GM21526 (cell line): ENCODE measurements around the gene ZNF616.

Experiments
- ATAC-seq: cut with Tn5 transposase; IDR thresholded peaks from one replicate; pipeline ENCODE4 v1.9.1; 2021; ENCODE audit warnings: moderate library complexity; ENCODE audit not compliant: unreplicated experiment, low FRiP score

The ZNF616 gene

DNA sequence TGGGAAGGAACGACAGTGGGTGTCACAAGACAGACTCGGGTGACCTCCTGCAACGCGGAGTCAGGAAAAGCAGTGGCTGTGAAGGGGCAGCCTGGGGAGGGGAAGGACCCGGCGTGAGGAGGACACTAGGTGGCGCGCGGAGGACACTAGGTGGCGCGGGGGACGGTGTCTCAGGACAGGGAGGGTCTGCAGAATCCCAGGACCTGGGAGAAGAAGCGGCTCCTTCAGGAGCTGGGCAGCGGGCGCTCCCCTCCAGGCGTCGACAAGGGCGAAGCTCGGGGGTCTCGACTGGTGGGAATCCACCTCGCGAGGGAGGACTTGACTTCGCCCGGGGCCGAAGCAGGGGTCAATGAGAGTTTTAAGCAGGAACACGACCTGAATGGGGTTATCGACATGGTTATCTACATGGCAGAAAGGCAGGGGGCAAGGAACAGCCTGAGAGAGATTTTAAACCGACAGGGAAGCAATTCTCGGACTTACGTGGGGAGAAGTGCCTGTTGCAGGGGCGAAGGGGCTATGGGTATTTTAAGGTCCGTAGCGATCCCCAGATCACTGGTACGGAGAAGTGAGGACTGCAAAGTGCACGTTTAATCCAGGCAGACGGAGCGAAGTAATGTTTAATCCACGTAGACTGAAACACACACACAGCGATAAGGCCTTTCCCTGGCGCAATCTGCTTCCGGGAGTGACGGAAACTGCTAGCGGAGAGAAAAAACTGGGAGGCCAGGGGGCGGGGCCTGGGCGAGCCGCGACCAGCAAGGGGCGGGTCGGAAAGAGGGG lies at the start of gene ZNF616:
Gene ZNF616 (minus strand): TSS at position 687 of the 780 bp plus-strand sequence. CDS start 9,426 bp downstream, outside the sequence.
- peak; percentile 60 for ATAC-seq

DNA sequence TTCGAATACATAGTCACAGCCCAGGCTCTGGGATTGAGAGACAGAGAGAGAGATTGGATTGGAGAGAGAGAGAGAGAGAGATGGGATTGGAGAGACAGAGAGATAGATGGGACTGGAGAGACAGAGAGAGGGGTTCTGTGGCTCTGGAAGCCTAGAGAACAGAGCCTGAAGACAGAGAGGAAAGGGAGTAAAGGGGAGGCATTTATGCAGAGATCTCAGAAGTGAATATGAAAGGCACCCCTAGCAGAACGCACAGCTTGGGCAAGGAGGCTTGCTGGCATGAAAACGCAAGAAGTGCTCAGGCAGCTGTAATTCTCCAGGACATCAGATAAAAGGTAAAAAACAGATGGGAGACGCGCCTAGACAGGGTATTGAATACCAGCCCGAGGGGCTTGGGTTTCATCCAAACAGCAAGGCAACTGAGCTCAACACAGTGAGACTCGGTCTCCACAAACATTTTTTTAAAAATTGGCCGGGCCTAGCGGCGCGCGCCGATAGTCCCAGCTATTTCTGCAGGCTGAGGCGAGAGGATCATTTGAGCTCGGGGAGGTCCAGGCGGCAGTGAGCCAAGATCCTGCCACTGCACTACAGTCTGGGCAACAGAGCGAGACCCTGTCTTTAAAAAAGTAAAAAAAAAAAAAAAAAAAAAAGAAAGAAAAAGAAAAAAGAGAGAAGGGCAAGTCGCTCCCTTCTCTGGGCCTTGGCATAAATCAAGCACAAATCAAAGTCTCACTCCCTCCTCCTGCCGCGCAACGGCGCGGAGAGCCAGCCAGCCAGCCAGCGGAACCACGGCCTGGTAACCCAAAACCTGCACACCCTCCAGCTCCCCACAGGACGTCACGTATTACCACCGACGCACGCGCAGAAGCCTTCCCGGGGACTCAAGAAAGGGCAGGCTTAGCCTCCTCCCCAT lies 49.3 kb upstream of the ZNF616 start:
- peak; percentile 14 for ATAC-seq

DNA sequence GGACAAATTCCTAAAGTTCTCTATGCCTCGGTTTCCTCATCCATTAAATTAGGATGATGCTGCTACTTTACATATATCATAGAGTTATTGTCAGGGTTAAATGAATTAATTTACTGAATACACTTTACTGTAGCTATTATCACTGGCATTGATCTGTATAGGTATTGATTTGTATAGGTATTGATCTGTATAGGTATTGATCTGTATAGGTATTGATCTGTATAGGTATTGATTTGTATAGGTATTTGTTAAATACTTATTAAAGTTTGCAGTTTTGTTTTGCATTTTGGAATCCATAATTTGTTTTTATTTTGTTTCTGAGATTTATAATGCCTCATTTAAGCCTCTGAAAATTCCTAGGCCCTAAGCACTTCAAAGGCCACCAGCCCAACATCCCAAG lies 47.7 kb upstream of the ZNF616 start:
- ATAC-seq: no peak

DNA sequence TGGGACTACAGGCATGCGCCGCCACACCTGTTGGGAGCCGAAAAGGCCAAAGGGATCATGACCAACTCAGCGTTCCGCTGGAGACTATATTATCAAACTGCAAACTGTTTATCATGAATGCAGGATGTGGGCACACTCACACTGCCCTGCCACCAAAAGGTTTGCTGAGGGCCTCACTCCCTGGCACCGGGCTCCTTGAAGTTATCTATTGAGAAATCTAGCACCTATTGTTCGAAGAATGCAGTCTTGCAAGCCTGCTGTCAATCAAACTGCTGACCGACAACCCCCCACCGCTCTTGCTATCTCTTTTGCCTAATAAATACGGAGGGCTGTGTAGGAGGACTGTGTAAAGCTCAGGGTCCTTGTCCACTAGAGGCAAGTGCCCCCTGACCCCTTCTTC lies 36.8 kb upstream of the ZNF616 start:
- ATAC-seq: no peak

DNA sequence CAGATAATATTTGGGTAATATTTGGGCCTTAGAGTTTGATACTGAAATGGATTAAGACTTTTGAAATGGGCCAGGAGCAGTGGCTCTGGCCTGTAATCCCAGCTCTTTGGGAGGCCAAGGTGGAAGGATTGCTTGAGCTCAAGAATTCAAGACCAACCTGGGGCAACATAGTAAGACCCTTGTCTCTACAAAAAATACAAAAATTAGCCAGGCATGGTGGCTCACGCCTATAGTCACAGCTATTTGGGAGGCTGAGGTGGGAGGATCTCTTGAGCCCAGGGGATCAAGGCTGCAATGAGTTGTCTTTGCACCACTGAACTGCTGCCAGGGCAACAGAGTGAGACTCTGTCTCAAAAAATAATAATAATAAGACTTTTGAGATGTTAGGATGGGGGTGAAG lies 32.6 kb upstream of the ZNF616 start:
- no peak for ATAC-seq

DNA sequence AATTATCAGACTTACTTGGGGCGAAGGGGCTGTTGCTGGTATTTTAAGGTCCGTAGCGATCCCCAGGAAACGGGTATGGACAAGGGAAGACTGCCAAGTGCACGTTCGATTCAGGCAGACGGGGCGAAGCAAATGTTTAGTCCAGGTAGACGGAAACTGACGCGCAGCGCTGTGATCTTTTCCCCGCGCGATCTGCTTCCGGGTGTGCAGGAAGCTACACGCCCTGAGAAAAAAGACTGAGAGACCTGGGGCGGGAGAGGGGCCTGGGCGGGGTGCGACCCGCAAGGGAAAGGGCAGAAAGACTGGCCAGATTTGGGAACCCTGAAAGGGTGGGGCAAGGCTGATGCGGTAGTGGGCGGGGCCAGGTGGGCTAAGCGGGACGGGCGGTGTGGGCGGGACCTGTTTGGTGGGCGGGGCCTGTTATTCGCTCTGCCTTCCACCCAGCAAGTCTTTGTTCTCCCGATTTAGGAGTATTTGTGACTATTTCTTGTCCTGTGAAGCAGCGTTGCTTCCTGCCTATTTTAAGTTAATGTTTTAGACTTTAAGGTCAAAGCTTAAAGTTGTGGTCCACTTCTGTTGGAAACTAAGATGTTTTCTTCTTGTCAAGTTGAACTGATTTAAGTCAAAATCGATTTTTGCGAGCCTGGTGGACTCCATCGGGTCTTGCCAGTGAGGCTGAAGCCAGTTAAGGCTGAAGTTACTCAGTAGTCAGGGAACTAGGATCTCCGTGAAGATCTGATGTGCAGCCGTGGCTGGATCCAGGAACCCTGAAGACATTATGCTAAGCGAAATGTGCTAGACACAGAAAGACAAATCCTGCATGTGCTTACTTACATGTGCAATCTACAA lies 31.8 kb upstream of the ZNF616 start, which contains the start of gene ZNF836:
Gene ZNF836 (minus strand): TSS at position 301 of the 849 bp plus-strand sequence. CDS start 3,549 bp downstream, outside the sequence.
- no peak for ATAC-seq

DNA sequence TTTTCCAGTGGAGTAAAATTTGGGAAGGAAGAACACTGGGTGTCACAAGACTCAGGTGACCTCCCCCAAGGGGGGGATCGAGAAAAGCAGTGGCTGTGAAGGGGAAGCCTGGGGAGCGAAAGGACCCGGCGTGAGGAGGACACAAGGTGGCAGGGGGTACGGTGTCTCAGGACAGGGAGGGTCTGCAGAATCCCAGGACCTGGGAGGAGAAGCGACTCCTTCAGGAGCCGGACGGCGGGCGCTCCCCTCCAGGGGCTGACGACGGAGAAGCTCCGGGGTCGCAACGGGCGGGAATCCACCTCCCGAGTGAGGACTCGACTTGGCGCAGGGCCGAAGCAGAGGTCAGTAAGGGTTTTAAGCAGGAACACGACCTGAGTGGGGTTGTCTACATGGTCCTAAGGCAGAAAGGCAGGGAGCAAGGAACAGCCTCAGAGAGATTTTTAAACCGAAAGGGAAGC lies 31.2 kb upstream of the ZNF616 start:
- ATAC-seq: no peak

DNA sequence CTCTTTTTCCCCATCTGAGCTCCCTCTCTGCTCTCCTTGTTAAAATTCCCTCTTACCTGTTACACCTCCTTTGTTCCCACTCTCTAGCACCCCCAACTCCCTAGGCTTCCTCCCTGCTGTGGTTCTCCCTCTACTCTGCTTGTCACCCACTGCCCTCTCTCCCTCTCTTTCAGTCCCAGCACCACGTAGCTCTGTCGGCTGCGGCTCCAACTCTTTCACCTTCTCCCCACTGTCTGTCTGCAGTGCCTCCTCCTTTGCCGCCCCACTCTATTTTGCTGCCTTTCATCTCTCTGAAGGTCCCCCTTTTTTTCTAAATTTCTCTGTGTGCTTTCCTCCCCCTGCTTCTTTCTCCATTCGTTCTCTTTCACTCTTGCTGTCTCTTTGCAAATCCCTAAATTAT lies 30.6 kb upstream of the ZNF616 start:
- no peak for ATAC-seq

DNA sequence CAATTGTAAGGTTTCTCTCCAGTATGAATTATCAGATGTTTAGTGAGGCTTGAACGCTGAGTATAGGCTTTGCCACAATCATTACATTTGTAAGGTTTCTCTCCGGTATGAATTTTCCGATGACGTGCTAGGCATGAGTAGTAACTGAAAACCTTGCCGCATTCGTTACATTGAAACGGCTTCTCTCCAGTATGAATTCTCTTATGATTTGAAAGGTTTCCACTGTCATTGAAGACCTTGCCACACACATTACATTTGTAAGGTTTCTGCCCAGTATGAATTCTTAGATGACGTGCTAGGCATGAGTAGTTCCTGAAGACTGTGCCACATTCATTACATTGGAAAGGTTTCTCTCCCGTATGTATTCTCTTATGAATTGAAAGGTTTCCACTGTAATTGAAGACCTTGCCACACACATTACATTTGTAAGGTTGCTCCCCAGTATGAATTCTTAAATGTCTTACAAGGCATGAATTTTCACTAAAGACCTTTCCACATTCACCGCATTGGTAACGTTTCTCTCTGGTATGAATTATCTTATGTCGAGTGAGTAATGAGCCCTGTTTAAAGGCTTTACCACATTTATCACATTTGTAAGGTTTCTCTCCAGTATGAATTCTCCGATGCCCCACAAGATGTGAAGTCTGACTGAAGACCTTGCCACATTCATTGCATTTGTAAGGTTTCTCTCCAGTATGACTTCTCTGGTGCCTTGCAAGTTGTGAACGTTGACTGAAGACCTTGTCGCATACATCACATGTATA lies 16.0 kb upstream of the ZNF616 start:
- ATAC-seq: no peak

DNA sequence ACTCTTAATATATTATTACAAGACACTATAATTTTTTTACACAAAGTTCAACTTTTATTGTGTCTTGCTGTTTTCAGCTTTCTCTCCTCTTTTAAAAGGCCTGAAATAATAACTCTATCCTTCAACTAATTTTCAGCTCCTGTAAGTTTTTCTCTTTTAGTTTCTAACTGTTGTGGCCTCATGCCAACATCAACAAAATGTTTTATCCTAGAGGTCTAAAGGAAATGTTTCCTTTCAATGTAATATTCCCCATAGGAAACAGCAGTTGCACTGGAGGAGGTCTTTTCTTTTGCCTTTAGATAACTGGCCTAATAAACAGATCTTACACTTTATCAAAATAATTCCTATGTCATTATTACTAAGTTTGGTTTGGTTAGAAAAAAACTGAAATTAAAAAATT lies 8.5 kb upstream of the ZNF616 start:
- no peak for ATAC-seq

DNA sequence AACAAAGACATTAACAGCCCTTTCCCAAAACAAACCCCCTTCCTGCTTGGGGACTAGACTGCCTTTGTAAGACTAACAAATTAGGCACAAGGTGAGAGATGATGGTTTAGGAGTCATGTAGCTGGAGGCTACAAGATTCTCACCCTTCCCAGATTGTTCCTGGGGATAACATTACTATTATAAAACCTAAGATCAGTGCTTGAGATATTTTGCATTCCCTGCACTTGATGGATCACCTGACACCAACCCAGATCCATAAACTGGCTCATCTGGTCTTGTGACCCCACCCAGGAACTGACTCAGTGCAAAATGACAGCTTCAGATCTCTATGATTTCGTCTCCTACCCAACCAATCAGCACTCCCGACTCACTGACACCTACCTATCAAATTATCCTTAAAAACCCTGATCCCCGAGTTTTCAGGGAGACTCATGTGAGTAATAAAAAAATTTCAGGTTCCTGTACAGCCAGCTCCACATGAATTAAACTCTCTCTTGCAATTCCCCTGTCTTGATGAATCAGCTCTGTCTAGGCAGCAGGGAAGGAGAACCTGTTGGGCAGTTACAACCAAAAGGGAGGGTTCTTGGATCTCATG lies 2.4 kb upstream of the ZNF616 start:
- no peak for ATAC-seq

DNA sequence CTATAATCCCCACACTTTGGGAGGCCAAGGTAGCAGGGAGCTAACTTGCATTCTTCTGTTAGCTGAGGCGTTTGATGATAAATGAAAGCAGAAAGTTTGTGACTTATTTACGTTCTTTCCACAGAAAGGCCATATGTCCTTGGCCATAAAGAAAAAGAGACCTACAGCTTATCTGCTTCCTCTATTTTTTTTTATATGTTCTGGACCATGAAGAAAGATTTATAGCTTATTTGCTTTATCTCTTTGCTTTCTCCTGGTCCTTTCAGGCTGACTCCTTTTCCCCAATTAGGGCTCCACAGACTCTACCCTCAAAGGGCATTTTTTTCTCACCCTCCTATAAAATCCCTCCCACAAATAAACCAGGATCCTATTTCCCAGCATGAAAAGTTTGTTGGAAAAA lies 1.5 kb upstream of the ZNF616 start:
- ATAC-seq: no peak

DNA sequence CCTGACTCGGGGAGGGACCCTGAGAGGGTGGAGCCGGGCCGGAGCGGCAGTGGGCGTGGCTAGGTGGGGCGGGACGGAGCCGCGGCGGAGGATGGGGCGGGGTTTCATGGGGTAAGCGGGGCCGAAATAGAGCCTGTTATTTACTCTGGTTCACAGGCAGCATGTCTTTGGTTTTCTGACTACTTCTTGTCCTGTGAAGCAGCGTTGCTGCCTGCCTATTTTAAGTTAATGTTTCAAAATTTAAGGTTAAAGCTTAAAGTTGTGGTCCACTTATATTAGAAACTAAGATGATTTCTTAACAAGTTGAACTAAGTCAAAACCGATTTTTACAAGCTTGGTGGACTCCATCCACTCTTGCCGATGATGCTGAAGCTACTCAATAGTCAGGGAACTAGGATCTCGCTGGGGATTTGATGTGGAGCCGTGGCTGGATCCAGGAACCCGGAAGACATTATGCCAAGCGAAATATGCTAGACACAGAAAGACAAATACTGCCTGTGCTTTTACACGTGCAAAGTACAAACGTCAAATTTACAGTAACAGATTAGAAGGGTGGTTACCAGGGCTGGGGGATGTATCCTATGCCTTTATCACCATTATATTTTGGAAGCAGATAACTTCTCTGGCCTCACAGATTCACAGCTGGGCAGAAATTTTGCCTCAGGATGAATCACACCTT lies 433 bp upstream of the ZNF616 start:
- ATAC-seq: peak; percentile 87

DNA sequence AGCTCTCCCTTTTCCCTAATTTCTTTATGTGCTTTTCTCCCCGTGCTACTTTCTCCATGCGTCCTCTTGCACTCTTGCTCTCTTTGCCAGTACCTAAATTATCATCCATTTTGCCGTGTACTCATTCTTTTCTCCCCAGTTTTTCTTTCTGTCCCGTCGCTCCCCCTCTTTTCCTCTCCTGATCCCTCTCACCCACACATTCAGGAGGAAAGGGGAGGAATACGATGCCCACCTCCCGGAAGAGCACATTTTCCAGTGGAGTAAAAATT lies 821 bp downstream of the ZNF616 start:
- no peak for ATAC-seq

DNA sequence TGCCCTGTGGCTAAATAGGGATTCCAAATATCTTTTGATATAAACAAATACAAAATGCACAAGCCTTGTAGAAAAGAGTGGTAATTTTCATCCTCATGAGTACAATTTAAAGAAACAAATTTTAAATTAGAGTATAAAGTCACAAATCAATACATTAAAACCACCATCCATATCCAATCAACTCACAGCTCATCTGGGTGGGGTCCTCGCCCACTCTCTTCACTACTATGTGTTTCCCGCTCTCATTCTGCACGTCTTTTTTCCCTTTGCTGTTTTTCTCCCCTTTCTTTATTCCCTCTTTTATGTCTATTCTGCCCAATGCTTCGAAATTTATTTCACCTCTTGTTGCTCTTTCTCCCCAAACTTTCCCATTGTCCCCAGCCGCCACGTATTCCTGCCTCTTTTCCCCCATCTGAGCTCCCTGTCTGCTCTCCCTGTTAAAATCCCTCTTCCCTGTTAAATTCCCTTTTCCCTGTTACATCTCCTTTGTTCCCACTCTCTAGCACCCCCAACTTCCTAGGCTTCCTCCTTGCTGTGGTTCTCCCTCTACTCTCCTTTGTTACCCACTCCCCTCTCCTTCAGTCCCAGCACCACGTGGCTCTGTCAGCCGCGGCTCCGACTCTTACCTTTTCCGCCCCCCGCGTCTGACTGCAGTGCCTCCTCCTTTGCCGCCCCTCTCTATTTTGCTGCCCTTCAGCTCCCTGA lies 1.3 kb downstream of the ZNF616 start:
- ATAC-seq: no peak

DNA sequence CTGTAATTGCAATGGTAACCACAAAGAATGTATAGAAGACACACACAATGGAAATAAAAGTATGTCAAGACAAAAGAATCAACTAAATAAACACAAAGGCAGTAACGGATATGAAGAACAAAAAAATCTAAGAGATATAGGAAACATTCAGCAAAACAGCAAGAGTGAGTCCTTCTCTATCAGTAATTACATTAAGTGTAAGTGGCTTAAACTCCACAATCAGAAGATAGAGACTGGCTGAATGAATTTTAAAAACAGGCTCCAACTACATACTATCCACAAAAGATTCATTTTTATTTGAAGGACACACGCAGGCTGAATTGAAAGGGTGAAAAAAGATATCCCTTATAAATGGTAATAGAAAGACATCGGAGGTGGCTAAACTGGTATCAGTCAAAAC lies 19.5 kb downstream of the ZNF616 start:
- no peak for ATAC-seq

DNA sequence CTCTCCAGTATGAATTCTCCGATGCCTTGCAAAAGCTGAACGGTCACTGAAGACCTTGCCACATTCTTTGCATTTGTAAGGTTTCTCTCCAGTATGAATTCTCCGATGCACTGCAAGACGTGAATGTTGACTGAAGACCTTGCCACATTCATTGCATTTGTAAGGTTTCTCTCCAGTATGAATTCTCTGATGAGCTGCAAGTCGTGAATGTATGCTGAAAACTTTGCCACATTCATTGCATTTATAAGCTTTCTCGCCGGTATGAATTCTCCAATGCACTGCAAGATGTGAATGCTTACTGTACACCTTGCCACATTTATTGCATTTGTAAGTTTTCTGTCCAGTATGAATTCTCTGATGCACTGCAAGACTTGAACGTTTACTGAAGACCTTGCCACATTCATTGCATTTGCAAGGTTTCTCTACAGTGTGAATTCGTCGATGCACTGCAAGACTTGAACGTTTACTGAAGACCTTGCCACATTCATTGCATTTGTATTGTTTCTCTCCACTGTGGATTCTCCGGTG lies 24.1 kb downstream of the ZNF616 start:
- ATAC-seq: no peak

DNA sequence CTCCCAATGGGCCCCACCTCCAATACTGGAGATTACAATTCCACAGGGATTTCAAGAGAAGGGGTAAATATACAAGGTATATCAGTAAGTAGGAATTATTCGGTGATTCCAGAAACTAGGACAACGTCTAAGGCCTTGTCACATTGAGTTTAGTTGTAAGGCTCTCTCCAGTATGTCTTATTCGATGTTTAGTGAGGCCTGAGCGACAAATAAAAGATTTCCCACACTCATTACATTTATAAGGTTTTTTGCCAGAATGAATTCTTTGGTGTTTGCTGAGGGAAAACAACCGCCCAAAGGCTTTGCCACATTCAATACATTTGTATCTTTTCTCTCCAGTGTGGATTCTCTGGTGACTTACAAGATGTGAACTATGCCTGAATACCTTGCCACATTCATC lies 25.0 kb downstream of the ZNF616 start:
- no peak for ATAC-seq
